GM19099 (cell line): ENCODE data around the gene RTN1.

Experiments
- POLR2A ChIP-seq: IDR thresholded peaks from 3 replicates; pipeline ENCODE4 v1.6.1; 2011; ENCODE audit warnings: low read depth; ENCODE audit not compliant: insufficient read length; ENCODE audit errors: extremely low read depth

The RTN1 gene

GRCh38 chr14:59656473-59656872 is 214.1 kb downstream of the RTN1 start:
- no peak for TF ChIP-seq POLR2A

GRCh38 chr14:59638885-59639284 is 231.7 kb downstream of the RTN1 start:
- no peak for TF ChIP-seq POLR2A

- TF ChIP-seq POLR2A = no peak
Measured at GRCh38 chr14:59634617-59635016, 236.0 kb downstream of the RTN1 start.

GRCh38 chr14:59633486-59633885 is 237.1 kb downstream of the RTN1 start:
- TF ChIP-seq POLR2A = no peak

DNA sequence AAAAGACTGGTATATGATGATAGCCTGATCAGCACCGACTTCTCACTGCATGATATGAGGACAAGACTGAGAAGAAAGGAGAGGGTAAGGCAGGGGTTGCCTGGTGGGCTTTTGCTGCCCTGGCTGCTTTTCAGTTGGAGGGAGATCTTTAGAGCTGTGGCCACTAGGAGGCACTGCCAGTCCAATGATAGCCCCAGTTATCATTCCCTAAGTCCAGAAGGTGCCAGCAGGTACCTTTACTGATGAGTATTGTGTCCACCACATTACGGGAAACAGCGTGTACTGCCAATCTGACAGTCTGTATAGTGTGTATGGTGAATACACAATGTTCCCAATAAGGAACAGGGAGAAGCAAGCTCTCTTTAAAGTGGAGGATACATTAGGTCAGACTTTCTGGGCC is 238.2 kb downstream of the RTN1 start:
- TF ChIP-seq POLR2A = no peak

DNA sequence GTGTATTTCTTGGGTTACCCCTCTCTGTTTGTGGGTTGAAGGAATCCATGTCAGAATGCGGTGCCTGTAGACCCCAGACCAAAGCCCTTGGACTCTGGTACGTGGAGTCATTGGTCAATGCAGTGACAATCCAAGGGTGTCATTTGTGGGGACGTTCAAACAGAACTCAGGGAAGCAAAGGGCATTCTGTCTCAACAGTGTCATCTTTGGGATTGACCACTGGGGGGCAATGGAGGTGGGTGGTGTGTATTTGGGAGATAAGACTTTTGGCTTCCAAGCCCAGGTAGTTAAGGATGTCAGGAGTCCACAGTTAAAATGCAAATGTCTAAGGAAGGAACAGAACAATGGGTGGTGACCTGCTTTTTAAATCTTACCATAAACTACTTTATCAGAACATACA is 239.3 kb downstream of the RTN1 start:
- no peak for TF ChIP-seq POLR2A

DNA sequence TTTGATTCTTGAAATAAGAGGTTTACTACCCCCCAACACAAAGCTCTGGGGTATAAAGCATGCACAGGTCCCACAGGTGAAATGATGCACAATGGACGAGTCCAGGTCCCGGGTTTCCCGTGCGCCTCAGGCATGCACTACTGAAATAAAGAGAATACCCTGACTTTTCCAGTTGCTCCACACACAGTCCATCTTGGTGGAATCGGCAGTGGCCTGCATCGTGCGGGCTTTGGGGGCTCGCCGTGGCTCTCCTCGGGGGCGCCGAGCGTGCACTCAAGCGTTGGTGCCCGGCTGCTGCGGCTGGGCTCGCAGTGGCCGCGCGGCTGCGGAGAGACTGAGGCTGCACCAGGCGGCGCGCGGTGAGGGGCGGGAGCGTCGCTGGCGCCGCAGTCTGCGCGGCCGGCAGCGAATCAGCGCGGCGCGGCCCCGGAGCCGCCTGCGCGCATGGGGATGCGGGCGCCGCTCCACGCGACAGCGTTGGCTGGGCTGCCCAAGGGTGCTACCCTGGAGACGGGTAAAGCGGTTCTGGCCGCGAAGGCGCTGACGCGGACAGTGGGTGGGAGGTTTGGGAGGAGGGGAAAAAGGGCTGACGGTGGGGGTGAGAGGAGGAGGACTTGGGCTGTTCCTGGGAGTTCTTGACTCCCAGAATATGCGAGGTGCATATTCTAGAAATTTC is 240.2 kb downstream of the RTN1 start:
- no peak for TF ChIP-seq POLR2A

- no peak for TF ChIP-seq POLR2A
Measured at GRCh38 chr14:59629444-59630287, 240.9 kb downstream of the RTN1 start.

DNA sequence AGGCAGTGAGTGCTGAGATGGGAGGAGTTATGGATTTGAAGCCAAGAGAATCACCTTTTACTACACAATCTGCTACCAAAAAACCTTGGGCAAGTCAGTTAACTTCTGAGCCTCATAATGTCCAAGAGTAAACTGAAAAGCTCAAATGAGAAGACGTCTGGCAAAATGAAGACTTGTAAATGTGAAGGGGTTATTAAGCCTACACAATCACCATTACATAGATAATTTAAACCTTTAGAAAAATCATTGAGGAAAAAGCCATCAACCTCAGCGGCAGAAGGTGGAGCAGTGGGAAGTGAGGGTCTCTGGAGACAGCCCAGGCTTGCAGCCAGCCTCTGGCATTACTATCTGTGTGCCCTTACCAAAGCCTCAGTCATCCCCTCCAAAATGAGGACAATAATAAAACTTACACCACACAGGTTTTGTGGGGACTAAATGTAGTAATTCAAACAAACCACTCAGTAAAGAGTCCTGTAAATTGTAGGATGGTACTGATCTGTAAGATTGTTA is 243.5 kb downstream of the RTN1 start:
- no peak for TF ChIP-seq POLR2A

- no peak for TF ChIP-seq POLR2A
Measured at GRCh38 chr14:59622631-59623030, 247.9 kb downstream of the RTN1 start.

- TF ChIP-seq POLR2A = no peak
Measured at GRCh38 chr14:59619061-59619460, 251.5 kb downstream of the RTN1 start.

GRCh38 chr14:59601056-59601455 is 269.5 kb downstream of the RTN1 start:
- no peak for TF ChIP-seq POLR2A

DNA sequence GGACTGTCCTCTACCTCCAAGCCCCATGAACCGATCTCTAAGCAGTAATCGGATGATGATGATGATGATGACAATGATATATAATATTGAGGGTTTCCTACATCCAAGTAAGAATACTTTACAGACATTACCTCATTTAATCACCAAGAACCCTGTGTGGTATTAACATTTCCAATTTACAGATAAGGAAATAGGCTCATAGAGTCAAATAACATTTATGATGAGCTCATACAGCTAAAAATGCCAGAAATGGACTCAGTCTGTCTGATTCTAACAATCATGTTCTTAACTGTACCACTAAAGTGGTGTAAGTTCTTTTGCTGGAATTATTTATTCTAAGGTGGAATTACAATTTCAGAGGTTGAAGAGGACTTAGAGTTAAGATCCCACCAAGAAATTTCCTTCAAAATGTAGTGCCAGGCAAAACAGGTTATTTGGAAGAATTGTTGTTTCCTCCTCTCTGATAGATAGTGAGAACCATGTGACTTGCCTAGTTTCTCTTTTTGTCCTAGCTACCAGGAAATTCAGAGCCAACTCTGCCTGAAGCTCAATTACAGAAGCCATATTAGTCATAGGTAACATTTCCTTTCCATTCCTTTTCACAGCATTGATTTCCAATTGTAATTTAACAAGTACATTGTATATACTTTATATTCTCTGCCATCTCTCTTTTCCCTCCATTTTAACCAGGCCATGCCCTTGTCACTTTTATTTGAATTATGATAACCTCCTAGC is 270.2 kb downstream of the RTN1 start:
- TF ChIP-seq POLR2A = no peak

GRCh38 chr14:59595071-59595470 is 275.5 kb downstream of the RTN1 start:
- no peak for TF ChIP-seq POLR2A

DNA sequence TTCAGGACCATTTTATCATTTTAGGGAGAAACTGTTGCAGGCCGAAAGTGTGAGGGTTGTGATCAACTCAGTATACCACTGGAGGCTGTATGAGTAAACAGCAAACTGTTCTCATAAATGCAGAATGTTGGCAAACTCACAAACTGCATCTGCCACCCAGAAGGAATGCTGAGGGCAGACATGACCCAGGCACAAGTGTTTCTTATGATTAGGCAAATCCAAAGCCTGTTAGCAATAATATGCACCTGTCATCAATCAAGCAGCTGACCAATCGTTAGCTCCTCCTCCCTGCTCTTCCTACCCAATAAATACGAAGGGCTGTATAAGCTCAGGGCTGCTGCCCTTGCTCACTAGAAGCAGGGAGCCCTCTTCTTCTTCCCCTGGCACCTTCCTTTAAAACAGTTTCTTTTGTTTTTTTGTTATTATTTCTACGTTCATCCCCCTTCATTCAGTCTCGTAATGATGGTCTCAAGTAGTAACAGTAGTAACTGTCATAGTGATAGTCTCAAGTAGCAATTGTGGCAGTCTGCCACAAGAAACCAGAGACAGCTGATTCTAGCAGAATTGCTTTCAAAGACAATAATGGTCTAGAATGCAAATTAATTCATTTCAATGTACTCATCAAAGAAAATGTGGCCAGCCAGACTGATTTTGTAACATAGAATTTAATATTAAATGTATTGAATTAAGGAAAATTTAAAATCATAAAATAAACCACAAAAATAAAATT is 278.8 kb downstream of the RTN1 start:
- TF ChIP-seq POLR2A = no peak
